K562 (cell line): ENCODE data around the gene PRKAA1.
"Not testable (repeated sequence)": the region's sequence is repeated elsewhere in the genome, so short reads cannot be mapped to it uniquely, and the experiment has no call there.

ENCODE experiments used
- CHCHD3 ChIP-seq: fragments of 250-450 bp; sonication (Bioruptor Pico); IDR thresholded peaks from 2 replicates; pipeline ENCODE4 v2.1.2; 2022; ENCODE audit warnings: mild to moderate bottlenecking
- EP400 ChIP-seq: fragments of 450-650 bp; IDR thresholded peaks from 2 replicates; pipeline ENCODE4 v1.6.1; 2017; ENCODE audit warnings: antibody characterized with exemption, mild to moderate bottlenecking, moderate library complexity
- JUN ChIP-seq, 2 experiments: sonication (generic) in 1 of 2; formaldehyde crosslinking in 1 of 2; IDR thresholded peaks; 2 replicates each; pipeline versions ENCODE4 v1.6.1 to v1.8.0; 2012 to 2022; ENCODE audit warnings: borderline replicate concordance in 2 of 2, mild to moderate bottlenecking in 2 of 2, improper control_type of control experiment in 1 of 2, low read depth in 1 of 2, low read length in 1 of 2, missing genetic modification reagents in 1 of 2
- SMC3 ChIP-seq: conservative IDR thresholded peaks from 2 replicates; pipeline ENCODE4 v1.6.1; 2011; ENCODE audit warnings: low read depth, low read length, improper control_type of control experiment; ENCODE audit not compliant: insufficient read depth
- ZBTB8A ChIP-seq: fragments of 450-650 bp; IDR thresholded peaks from 2 replicates; pipeline ENCODE4 v1.6.1; 2018; ENCODE audit warnings: mild to moderate bottlenecking, moderate library complexity; ENCODE audit not compliant: partially characterized antibody
- ZNF24 ChIP-seq: fragments of 450-650 bp; IDR thresholded peaks from 2 replicates; pipeline ENCODE4 v1.6.1; 2016
- ZNF766 ChIP-seq: fragments of 200-800 bp; sonication (Bioruptor generic); conservative IDR thresholded peaks from 2 replicates; pipeline ENCODE4 v1.6.1; 2016; ENCODE audit warnings: missing genetic modification characterization, missing compliant biosample characterization
- TF ChIP-seq, protein P1 (sequence below): fragments of 250-450 bp; sonication (Bioruptor Pico); IDR thresholded peaks from 2 replicates; pipeline ENCODE4 v1.8.0; 2021; ENCODE audit warnings: moderate library complexity, mild to moderate bottlenecking, inconsistent platforms
- TF ChIP-seq, protein P2 (sequence below): fragments of 450-650 bp; conservative IDR thresholded peaks from 2 replicates; pipeline ENCODE4 v1.6.1; 2016; ENCODE audit warnings: missing genetic modification characterization, low read depth, mild to moderate bottlenecking, control low read depth, missing compliant biosample characterization
- TF ChIP-seq, protein P3 (sequence below), 3 experiments: IDR thresholded peaks in 2 of 3; conservative IDR thresholded peaks in 1 of 3; 2 replicates each; pipeline ENCODE4 v1.5.1; 2011 to 2012; ENCODE audit warnings: low read length in 3 of 3, mild to moderate bottlenecking in 3 of 3, control low read depth in 2 of 3, improper control_type of control experiment in 1 of 3, inconsistent platforms in 1 of 3, low read depth in 1 of 3, mixed read lengths in 1 of 3, moderate library complexity in 1 of 3; ENCODE audit not compliant: insufficient read depth in 2 of 3

GRCh38 chr5:40788941-40789340, 9.2 kb downstream of the PRKAA1 start:
- TF ChIP-seq JUN (IDR thresholded peaks at IDR 0.05; ENCODE audit: borderline replicate concordance, low read depth, low read length); JUN (CRISPR knock-in tag; IDR thresholded peaks at IDR 0.05; ENCODE audit: borderline replicate concordance); CHCHD3 (CRISPR knock-in tag); ZNF24; SMC3; ZBTB8A; ZNF766 (CRISPR knock-in tag); EP400: not testable (repeated sequence)
- TF ChIP-seq, protein P1, sequence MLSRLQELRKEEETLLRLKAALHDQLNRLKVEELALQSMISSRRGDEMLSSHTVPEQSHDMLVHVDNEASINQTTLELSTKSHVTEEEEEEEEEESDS: not testable (repeated sequence)
- TF ChIP-seq, protein P2, sequence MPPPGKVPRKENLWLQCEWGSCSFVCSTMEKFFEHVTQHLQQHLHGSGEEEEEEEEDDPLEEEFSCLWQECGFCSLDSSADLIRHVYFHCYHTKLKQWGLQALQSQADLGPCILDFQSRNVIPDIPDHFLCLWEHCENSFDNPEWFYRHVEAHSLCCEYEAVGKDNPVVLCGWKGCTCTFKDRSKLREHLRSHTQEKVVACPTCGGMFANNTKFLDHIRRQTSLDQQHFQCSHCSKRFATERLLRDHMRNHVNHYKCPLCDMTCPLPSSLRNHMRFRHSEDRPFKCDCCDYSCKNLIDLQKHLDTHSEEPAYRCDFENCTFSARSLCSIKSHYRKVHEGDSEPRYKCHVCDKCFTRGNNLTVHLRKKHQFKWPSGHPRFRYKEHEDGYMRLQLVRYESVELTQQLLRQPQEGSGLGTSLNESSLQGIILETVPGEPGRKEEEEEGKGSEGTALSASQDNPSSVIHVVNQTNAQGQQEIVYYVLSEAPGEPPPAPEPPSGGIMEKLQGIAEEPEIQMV (tag): not testable (repeated sequence)
- TF ChIP-seq, protein P3, sequence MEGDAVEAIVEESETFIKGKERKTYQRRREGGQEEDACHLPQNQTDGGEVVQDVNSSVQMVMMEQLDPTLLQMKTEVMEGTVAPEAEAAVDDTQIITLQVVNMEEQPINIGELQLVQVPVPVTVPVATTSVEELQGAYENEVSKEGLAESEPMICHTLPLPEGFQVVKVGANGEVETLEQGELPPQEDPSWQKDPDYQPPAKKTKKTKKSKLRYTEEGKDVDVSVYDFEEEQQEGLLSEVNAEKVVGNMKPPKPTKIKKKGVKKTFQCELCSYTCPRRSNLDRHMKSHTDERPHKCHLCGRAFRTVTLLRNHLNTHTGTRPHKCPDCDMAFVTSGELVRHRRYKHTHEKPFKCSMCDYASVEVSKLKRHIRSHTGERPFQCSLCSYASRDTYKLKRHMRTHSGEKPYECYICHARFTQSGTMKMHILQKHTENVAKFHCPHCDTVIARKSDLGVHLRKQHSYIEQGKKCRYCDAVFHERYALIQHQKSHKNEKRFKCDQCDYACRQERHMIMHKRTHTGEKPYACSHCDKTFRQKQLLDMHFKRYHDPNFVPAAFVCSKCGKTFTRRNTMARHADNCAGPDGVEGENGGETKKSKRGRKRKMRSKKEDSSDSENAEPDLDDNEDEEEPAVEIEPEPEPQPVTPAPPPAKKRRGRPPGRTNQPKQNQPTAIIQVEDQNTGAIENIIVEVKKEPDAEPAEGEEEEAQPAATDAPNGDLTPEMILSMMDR (IDR thresholded peaks at IDR 0.05 in 2 of 3, conservative IDR thresholded peaks at IDR 0.05 in 1 of 3; ENCODE audit: insufficient read depth in 2 of 3, low read depth in 1 of 3, low read length in 3 of 3): not testable (repeated sequence)
